NCI-H1930 (cell line): ENCODE results near the gene SPDEF.

Source experiments
- DNase-seq, 2 experiments: peaks; one replicate each; lab custom pipeline; 2025; lab: John Stamatoyannopoulos, UW

SPDEF gene

GRCh38 chr6:34563513-34563870 lies 7.4 kb upstream of the SPDEF start:
- no peak for DNase-seq

- DNase-seq: no peak
These were observed 6.9 kb upstream of the SPDEF start for GRCh38 chr6:34562861-34563512.

- no peak for DNase-seq
These were observed 6.2 kb upstream of the SPDEF start for GRCh38 chr6:34562350-34562749.

- DNase-seq: no peak
These were observed 5.0 kb upstream of the SPDEF start for GRCh38 chr6:34561227-34561530.

GRCh38 chr6:34560366-34561226 lies 4.5 kb upstream of the SPDEF start:
- DNase-seq: no peak

GRCh38 chr6:34559651-34560365 lies 3.7 kb upstream of the SPDEF start:
- no peak for DNase-seq

GRCh38 chr6:34558172-34558714 lies 2.1 kb upstream of the SPDEF start:
- DNase-seq: no peak

GRCh38 chr6:34557228-34557627 lies 1.1 kb upstream of the SPDEF start:
- no peak for DNase-seq

GRCh38 chr6:34556493-34556892 lies 364 bp upstream of the SPDEF start:
- DNase-seq: no peak

GRCh38 chr6:34555328-34555727 lies 801 bp downstream of the SPDEF start:
- DNase-seq: no peak

- DNase-seq: no peak
These were observed 1.2 kb downstream of the SPDEF start for GRCh38 chr6:34555007-34555322.

GRCh38 chr6:34554291-34555006 lies 1.7 kb downstream of the SPDEF start:
- no peak for DNase-seq

GRCh38 chr6:34553750-34554149 lies 2.4 kb downstream of the SPDEF start:
- DNase-seq: no peak

- no peak for DNase-seq
These were observed 3.0 kb downstream of the SPDEF start for GRCh38 chr6:34553146-34553545.

GRCh38 chr6:34552620-34553019 lies 3.5 kb downstream of the SPDEF start:
- no peak for DNase-seq

- no peak for DNase-seq
These were observed 4.4 kb downstream of the SPDEF start for GRCh38 chr6:34551720-34552119.

- DNase-seq: no peak
These were observed 6.3 kb downstream of the SPDEF start for GRCh38 chr6:34549804-34550202.

- DNase-seq: no peak
These were observed 6.9 kb downstream of the SPDEF start for GRCh38 chr6:34549026-34549803.

GRCh38 chr6:34547701-34548644 lies 8.2 kb downstream of the SPDEF start:
- no peak for DNase-seq

GRCh38 chr6:34546551-34547321 lies 9.4 kb downstream of the SPDEF start:
- no peak for DNase-seq
